Measurements from ENCODE around the gene HDAC6.

HDAC6 gene

DNA sequence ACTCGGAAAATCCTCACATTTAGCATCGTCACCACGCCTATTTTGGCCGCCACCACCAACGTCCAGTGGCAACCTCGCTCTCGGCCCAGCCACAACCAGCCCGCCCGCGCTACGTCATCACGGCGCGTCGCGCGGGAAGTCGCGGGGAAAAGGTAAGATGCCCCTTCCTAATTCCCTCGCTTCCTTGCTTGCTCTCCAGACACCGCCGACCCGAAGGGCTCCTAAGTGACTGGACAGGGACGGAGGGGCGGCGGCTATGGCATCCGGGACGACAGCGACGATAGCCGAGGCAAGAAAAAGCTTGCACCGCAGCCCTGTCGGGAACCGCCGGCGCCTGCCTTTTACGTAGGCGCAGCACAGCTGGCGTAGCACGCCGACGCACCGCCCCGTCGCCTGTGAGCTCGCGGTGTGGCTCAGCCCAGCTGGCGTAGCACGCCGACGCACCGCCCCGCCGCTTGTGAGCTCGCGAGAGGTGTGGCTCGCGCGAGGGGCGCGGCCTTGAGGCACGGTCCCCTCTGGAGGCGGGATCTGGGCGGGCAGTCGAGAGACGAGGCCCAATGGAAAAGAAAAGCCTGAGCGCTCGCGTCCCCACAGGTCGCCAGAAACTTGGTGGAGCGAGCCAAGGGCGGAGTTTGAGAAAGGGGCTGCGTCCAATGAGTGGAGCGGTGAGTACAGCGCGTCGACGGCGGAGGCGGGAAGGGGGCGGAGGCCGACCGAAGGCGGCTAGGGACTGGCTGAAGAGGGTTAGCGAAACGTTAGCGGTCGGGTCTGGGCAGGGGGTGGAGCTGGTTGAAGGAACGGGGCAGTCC, at the start of gene HDAC6:
HDAC6 (plus strand) TSS at position 788 of the 809 bp plus-strand sequence. CDS start 626 bp downstream, outside the sequence.
- peak; percentile 97 for DNase-seq

DNA sequence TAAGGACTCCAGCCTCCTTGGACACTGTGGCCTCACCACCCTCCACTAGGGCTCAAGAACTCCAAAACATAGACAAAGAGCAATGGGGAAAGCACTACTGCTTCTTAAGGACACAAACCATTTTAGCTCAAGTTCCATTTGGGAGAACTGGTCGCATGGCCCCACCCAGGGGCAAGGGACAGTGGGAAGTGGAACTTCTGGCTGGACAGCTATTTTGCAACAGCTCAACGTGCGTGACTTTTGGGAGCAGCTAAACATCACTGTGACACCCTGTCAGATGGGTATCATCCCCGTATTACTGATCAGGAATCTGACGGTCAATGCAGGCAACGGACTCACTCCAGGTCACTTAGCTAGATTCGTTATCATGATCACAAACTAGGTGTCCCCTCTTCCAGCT, 49.4 kb upstream of the HDAC6 start:
- DNase-seq, result no peak

GRCh38 chrX:48753708-48754228, 48.1 kb upstream of the HDAC6 start:
- no peak for DNase-seq

GRCh38 chrX:48754238-48754637, 47.6 kb upstream of the HDAC6 start:
- DNase-seq, result no peak

DNA sequence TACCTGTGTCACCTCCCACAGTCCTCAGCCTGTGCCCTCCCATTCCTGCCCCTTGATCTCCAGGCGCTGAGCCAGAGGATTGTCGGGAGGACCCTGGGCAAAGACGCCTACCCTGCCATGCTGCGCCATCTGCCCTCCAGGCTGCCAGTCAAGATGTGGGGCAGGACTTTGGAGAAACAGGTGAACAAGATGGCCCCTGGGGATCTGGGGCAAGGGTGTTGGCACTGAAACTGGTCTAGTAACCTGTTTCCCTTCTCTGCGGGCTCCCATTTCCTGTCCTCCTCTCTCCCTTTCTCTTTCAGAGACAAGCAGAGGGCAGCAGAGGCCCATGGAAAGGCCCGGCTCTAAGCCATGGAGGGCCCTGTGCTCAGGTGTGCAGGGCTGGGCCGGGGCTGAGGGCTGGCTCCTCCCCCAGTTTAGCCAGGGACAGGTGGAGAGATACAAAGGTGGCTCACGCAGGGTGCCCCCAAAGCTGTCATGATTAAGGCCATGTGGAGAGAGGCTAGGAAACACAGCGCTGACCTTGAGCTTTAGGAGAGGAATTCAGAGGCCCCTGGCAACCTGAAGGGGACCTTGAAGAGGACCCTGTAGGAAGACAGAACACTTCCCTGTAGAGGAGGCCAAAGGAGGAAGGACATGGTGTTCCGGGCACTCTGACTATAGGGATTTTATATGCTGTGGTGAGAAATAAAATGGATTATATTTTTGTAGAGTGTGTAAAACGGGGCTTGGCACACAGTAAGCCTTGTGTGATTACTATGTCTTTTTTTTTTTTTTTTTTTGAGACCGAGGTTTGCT, 40.0 kb upstream of the HDAC6 start, which contains the start of gene GLOD5:
GLOD5 (plus strand) TSS at position 74 of the 798 bp plus-strand sequence; CDS start at position 118, 44 bp downstream.
- DNase-seq, result peak; percentile 6

- DNase-seq, result no peak
These were observed 32.6 kb upstream of the HDAC6 start for GRCh38 chrX:48769230-48769629.

- no peak for DNase-seq
These were observed 31.6 kb upstream of the HDAC6 start for GRCh38 chrX:48770296-48770695.

- no peak for DNase-seq
These were observed 29.3 kb upstream of the HDAC6 start for GRCh38 chrX:48772602-48773001.

- no peak for DNase-seq
These were observed 24.9 kb upstream of the HDAC6 start for GRCh38 chrX:48776818-48777439.

GRCh38 chrX:48779399-48779798, 22.5 kb upstream of the HDAC6 start:
- DNase-seq, result peak; percentile 21

- DNase-seq, result no peak
These were observed 20.2 kb upstream of the HDAC6 start for GRCh38 chrX:48781705-48782104.

DNA sequence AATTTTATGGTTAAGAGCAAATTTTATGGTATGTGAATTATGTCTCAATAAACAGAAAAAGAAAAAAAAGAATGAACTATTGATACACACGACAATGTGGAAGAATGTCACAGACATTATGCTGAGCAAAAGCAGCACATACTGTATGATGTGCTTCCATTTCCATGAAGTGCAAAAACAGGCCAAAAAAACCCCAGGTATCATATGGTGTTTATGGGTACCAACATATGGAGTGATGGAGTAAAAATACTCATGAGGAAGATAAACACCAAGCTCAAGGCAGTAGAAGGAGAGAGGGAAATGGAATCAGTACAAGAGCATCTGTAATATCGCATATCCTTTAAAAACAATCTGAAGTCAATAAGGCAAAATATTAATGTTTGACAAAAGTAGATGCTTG, 19.7 kb upstream of the HDAC6 start:
- no peak for DNase-seq

DNA sequence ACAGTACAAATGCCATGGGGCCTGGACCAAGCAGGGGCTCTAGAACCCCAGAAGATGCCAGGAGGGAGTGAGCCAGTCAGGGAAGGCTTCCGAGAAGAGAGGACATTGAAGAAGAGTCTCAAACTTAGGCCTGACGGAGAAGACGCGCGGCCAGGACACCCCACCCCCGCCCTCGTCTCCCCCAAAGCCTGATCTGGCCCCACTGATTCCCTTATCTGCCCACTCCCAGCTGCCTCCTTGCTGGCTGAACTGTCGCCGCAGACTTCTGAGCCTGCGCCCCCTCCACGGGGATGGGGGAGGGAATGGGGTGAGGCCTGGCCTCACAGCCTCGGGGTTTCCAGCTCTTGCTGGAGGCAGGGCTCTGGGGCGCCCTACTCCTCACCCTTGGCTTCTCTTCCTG, 19.1 kb upstream of the HDAC6 start:
- DNase-seq, result no peak

DNA sequence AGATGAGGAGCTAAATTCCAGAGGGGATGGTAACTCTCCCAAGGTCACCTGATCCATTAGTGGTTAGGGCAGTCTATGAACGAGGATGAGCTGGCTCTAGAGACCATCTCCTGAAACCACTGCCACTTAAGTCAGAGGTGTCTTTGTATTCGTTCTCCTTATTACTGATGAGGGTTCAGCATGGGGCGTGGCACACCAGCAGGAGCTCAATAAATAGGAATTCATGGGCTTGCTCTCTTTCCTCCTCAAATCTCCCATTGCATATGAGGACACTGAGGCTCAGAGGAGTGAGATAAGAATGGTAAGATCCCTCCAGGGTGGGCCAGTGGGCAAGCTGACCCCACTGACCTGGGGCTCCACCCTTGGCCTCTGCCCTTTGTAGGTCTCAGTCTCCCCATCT, 17.1 kb upstream of the HDAC6 start:
- no peak for DNase-seq

DNA sequence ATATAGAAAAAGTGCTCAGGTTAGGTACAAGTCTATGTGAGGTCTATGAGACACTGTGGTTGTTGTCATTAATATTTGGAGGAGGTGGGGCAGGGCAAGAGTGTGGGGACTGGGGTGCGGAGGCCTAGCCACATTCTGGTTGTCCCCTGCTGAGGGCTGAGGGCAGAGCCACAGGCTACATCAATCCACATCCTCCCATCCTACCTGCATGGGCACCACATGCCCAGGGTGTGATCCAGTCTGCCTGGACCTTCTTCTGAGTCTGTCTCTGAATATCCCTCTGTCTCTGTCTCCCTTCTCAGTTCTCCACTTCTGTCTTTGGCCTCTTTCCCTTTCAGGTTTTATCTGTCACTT, 16.7 kb upstream of the HDAC6 start:
- DNase-seq, result no peak

- DNase-seq, result no peak
These were observed 16.2 kb upstream of the HDAC6 start for GRCh38 chrX:48785540-48786214.

- no peak for DNase-seq
These were observed 15.5 kb upstream of the HDAC6 start, which contains the start of gene GATA1 for GRCh38 chrX:48786341-48786800. TSS of gene GATA1 (plus strand) at chrX:48786590. CDS start at chrX:48791110, 4,520 bp downstream.

DNA sequence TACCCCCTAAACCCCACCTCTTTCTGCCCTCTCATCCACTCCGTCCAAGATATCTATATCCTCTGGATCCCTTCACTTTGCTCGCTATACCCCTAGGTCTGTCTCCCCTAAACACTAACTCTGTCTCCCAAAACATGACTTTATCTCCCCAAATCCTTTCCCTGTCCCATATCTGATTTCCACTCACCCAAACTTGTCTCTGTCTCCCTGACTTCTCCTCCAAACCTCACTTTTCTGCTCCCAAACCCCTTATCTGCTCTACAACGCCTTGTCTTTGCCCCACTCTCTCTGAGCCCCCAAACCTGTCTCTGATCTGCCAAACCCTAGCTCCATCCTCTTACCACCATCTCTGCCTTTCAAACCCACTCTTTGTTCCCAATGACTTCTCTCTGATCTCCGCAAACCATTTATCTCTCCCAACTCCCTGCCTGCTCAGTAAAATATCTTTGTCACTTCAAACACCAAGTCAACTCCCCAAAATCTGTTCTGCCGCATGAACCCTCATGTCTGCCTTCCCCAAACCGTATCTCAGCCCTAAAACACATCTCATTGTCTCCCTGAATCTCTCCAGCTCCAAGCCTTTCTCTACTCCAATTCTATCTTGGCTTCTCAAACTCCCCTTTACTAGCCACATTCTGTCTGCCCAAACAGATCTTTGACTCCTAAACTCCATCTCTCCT, 14.9 kb upstream of the HDAC6 start:
- DNase-seq, result no peak

- no peak for DNase-seq
These were observed 14.1 kb upstream of the HDAC6 start for GRCh38 chrX:48787505-48788443.

DNA sequence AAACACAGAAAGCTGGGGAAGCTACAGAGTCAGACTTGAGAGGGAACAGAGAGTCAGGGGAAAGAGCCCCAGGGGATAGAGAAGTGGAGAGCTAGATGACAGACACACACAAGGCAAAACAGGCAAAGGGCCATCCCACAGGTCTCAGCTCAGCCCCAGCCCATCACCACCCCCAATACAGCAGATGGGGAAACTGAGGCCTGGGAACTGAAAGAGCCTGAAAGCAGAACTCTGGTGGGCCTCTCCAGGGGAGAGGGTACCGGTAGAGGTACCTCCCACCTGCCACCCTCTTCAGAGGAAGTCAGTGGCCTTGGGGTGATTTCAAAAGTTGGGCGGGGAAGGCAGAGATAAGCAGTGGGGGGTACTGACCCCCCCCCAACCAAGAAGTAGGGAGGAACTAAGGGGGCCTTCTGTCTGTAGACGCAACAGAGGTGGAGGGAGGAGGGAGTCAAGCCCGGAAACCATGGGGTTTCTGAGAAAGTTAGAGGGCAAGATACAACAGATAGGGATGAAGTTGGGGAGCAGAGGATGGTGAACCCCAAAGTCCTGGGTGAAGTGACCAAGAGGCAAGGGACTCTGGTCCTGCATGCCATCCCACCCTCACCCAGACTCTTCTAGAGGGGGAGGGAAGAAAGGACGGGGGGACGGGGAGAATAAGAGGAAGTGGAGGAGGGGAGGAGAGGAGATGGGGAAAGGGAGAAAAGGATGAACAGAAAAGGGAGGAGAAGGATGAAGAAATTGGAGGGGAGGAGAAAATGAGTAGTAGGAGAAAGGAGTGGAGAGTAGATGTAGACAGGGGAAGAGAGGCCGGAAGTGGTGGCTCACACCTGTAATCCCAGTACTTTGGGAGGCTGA, 12.3 kb upstream of the HDAC6 start:
- no peak for DNase-seq

Data from retina (tissue), 1 donor.